ENCODE results near the gene TNS4. TPM values are rescaled to one million over a fixed set of nuclear protein-coding genes. Genes with fewer than 3 reads are reported as not detected.

Gene TNS4
- total RNA-seq, 4 donors from 2014 or later: 1.8 to 2.1 TPM; not detected in 2

DNA sequence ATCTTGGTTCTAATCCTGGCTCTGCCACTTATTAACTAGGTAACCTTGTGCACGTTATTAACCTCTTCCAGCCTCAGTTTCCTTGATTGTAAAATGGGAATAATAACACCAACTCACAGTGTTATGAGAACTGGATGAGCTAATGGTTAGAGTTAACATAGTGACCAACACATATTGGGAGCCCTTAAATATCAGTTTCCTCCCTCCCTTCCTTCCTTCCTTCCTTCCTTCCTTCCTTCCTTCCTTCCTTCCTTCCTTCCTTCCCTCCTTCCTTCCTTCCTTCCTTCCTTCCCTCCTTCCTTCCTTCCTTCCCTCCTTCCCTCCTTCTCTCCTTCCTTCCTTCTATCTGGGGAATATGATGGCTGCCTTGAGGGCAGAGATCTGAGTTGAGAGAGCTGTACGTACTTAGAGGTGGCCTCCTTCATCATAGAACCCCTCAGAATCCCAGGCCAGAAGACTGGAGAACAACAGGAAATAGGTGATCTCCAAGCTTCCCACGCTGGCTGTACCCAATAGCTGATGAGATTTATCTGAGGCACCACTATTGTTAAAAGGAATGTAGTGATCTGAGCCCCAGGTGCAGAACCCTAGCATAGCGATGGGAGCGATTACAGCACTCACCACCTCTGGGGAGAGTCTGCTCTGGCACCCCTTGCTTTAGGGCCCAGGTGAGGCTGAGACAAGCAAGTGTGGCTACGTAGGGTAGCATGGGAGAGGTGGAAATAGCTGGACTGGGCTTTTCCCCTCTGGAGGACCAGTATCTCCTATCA, 37.7 kb upstream of the TNS4 start:
- DNase-seq (ENCODE audit: low spot score) (no peak), ATAC-seq (ENCODE audit: low FRiP score) (no peak)
- TF ChIP-seq CTCF (IDR thresholded peaks at IDR 0.05): no peak

DNA sequence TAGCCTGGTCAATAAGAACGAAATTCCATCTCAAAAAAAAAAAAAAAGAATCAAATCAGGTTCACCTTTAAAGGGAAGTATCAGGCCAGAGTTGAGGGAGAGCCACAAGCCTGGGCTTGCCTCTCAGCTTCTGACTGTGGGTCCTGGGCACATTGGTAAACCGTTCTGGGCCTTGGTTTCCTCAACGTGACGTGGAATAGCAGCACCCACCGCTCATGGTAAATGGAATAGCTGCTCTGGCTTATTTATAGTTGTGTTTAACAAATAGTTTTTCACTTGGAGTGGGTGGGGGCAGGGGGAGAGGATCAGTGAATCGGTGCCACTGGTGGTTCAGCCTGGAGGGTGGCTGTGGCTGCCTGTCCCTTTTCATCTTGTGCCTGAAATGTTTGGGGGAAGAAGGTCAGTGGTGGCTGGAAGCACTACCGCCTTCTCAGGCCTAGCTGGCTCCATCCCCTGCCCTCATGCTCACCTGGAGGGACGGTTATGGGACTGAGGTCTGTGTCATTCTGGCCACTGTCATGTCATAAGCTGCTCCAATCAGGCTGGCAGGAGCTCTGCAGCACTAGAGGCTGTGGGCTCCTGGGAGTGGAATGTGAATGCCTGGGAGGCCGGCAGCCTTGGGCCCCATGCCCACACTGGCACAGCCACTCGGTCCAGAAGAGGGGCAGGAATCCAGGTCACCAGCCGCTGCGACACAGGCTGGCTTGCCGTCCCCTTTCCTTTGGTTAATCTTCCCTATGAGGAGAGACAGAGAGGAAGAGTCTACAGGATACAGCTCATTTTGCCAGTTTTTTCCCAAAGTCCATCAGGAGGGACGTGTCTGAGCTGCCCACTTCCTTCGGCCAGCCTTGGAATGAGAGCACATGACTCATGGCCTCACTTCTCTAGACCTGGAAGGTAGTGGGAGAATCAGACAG, 36.9 kb upstream of the TNS4 start:
- no peak for TF ChIP-seq CTCF (IDR thresholded peaks at IDR 0.05)
- DNase-seq (ENCODE audit: low spot score) (no peak), ATAC-seq (ENCODE audit: low FRiP score) (no peak)

GRCh38 chr17:40536295-40537171, 35.1 kb upstream of the TNS4 start:
- ATAC-seq (ENCODE audit: low FRiP score) (peak; percentile 46), DNase-seq (ENCODE audit: low spot score) (no peak)
- TF ChIP-seq CTCF (IDR thresholded peaks at IDR 0.05): no peak

- TF ChIP-seq CTCF (IDR thresholded peaks at IDR 0.05): no peak
- ATAC-seq (ENCODE audit: low FRiP score) (no peak), DNase-seq (ENCODE audit: low spot score) (no peak)
These were observed 34.5 kb upstream of the TNS4 start for GRCh38 chr17:40535924-40536294.

DNA sequence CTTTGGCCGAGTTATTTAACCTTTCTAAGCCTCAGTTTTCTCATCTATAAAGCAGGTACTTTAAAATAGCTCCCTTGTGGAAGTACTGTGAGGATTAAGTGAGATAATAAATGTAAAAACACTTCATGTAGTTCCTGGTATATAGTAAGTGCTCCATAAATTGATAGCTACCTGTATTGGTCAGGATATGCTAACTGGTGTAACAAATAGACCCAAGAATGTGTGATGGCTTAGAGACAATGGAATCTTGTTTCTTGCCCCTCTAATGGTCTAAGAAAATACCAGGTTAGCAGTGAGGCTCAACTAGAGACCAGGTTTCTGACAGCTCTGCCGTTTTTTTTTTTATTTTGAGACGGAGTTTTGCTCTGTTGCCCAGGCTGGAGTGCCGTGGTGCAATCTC, 34.0 kb upstream of the TNS4 start:
- no peak for DNase-seq (ENCODE audit: low spot score)
- TF ChIP-seq CTCF (IDR thresholded peaks at IDR 0.05): no peak
- no peak for ATAC-seq (ENCODE audit: low FRiP score)

DNA sequence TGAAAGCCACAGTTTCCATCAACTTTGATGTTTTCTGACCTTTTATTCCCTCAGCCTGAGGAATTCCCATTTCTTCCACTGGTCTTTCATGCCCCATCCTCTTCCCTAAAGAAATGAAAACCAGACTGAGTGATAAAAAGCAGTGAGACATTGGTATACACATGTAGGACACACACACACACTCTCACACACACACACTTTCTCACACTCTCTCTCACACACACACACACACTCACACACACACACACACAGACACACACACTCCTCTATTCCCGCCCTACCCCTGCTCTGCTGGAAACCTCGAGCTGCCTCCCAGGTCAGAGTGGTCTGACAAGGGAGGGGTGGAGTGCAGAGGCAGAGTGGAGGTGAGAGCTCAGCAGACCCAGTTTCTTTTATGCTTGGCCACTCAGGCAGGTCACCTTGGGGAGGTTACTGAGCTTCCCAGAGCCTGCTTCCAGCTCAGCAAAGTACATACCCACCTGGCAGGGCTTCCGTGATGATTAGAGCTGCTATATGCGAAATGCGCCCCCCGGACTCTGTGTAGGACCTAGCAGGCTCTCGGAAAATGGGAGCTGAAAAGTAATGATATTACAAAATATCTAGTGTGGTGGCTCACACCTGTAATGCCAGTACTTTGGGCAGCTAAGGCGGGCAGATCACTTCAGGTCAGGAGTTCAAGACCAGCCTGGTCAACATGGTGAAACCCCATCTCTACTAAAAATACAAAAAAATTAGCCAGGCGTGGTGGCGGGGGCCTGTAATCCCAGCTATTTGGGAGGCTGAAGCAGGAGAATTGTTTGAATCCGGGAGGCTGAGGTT, 33.2 kb upstream of the TNS4 start:
- DNase-seq (ENCODE audit: low spot score): no peak
- no peak for TF ChIP-seq CTCF (IDR thresholded peaks at IDR 0.05)

More for the DNA sequence above, 33.2 kb upstream of the TNS4 start:
- ATAC-seq (ENCODE audit: low FRiP score): no peak

Measured in omental fat pad (tissue), 4 donors.